ENCODE data around the gene ALK. TPM values are rescaled to one million over a fixed set of nuclear protein-coding genes. Genes with fewer than 3 reads are reported as not detected.

Gene ALK
- total RNA-seq, 1 experiment from 2014 or later = not detected

DNA sequence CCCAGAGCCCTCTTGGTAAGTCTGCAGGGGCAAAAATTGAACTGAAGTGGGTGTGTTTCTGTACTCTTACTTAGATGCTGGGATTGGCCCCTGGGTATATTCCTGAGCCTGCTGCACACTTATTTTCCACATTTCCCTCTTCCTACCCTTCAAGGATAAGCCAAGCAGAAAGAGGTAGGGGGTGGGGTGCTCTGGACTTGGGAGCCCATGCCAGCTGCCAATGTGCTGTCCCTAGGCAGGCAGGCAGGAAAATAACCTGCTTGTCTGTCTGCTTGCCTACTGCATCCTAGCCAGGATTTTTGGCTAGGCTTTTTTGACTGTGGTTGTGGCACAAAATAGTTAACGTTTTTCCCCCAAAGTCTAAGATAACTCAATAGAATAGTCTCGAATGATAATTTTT is 234.3 kb downstream of the ALK start:
- H3K4me1 Mint-ChIP-seq = no peaks in the 10 kb centered on the region
- no CpG with 5 or more reads among the region's 2 CpGs for whole genome bisulfite sequencing (ENCODE audit: extremely low coverage, insufficient read length, low lambda C conversion rate)
- H3K27ac ChIP-seq (ENCODE audit: insufficient read length, low read depth, low read length) = no peak overlapping the region
- H3K23ac ChIP-seq (ENCODE audit: insufficient read length, low read depth, low read length) = no peak overlapping the region
- no peaks in the 10 kb centered on the region; a peak in 1 of 7 replicates for H3K36me3 Mint-ChIP-seq (ENCODE audit: insufficient read depth in 1 of 3, low read depth in 3 of 3)
- no peak overlapping the region for H2BK15ac ChIP-seq (ENCODE audit: low read depth, low read length)
- peaks cover 4% of the 10 kb centered on the region for H3K27me3 Mint-ChIP-seq (ENCODE audit: low read depth)
- no peaks in the 10 kb centered on the region for H4K20me1 ChIP-seq (ENCODE audit: control insufficient read depth, insufficient read depth, insufficient read length)
- no peaks in the 10 kb centered on the region for H3K79me1 ChIP-seq (ENCODE audit: insufficient read depth, low read depth, low read length, poor library complexity, severe bottlenecking)
- no peak overlapping the region for H3K4me2 ChIP-seq (ENCODE audit: insufficient read depth, insufficient read length, low read length)
- no peak overlapping the region for H3K14ac ChIP-seq (ENCODE audit: insufficient read depth, low read length)
- no peak overlapping the region for H3K18ac ChIP-seq (ENCODE audit: insufficient read length, low read depth, low read length)
- no peak overlapping the region for H4K91ac ChIP-seq (ENCODE audit: insufficient read length, low read depth, low read length)
- no peaks in the 10 kb centered on the region for H3K4me1 ChIP-seq (ENCODE audit: insufficient read depth, low read length)
- no peak overlapping the region for H2BK120ac ChIP-seq (ENCODE audit: low read depth, low read length, poor library complexity, severe bottlenecking)
- no peak overlapping the region for H2AFZ ChIP-seq (ENCODE audit: low read length)
- H2AK5ac ChIP-seq (ENCODE audit: insufficient read length, low read length) = no peak overlapping the region
- H2BK12ac ChIP-seq (ENCODE audit: insufficient read length, low read depth, low read length) = no peak overlapping the region
- H3K27me3 ChIP-seq (ENCODE audit: insufficient read depth, low read length) = no peaks in the 10 kb centered on the region; the same call in 1 of the 2 replicates
- no peak overlapping the region for H3K9ac ChIP-seq (ENCODE audit: extremely low read depth, insufficient read length, low read length)
- no peak overlapping the region for H3K4ac ChIP-seq (ENCODE audit: low read depth, low read length)
- H4K5ac ChIP-seq (ENCODE audit: insufficient read length, low read depth, low read length) = no peak overlapping the region
- H3K23me2 ChIP-seq (ENCODE audit: insufficient read length, low read depth, low read length, poor library complexity, severe bottlenecking) = no peaks in the 10 kb centered on the region
- H3K56ac ChIP-seq (ENCODE audit: insufficient read length, low read depth, low read length) = no peak overlapping the region
- peaks cover 3 to 5% of the 10 kb centered on the region in 2 experiments; a peak in 3 of 5 replicates for H3K9me3 Mint-ChIP-seq
- TF ChIP-seq, protein P1, sequence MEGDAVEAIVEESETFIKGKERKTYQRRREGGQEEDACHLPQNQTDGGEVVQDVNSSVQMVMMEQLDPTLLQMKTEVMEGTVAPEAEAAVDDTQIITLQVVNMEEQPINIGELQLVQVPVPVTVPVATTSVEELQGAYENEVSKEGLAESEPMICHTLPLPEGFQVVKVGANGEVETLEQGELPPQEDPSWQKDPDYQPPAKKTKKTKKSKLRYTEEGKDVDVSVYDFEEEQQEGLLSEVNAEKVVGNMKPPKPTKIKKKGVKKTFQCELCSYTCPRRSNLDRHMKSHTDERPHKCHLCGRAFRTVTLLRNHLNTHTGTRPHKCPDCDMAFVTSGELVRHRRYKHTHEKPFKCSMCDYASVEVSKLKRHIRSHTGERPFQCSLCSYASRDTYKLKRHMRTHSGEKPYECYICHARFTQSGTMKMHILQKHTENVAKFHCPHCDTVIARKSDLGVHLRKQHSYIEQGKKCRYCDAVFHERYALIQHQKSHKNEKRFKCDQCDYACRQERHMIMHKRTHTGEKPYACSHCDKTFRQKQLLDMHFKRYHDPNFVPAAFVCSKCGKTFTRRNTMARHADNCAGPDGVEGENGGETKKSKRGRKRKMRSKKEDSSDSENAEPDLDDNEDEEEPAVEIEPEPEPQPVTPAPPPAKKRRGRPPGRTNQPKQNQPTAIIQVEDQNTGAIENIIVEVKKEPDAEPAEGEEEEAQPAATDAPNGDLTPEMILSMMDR (conservative IDR thresholded peaks at IDR 0.05) = no peak
- no peak overlapping the region for H3T11ph ChIP-seq (ENCODE audit: low read length)
- H3K27ac Mint-ChIP-seq = no peak overlapping the region
- no peak overlapping the region for H3K4me3 Mint-ChIP-seq
- no peak overlapping the region for H4K8ac ChIP-seq (replicated peaks; ENCODE audit: insufficient read length, low read depth, low read length)
- H2BK5ac ChIP-seq (ENCODE audit: insufficient read length, low read length) = no peak overlapping the region
- H3K79me2 ChIP-seq (ENCODE audit: insufficient read depth, low read length) = no peaks in the 10 kb centered on the region
- no peak overlapping the region for H2BK20ac ChIP-seq (ENCODE audit: low read depth, low read length, poor library complexity, severe bottlenecking)
- H3K9me3 ChIP-seq (ENCODE audit: control insufficient read depth, low read depth, low read length) = no peaks in the 10 kb centered on the region
- no peak for DNase-seq
